OCI-LY1 (cell line): Measurements from ENCODE around the gene ZNF462.

ENCODE experiments used
- H2AFZ ChIP-seq: fragments of 200-600 bp; sonication (generic), shearing (Covaris generic); 2 replicates; pipeline ENCODE4 v1.6.0; 2014; ENCODE audit warnings: antibody characterized with exemption, mild to moderate bottlenecking, low read length
- H3F3A ChIP-seq: fragments of 200-600 bp; sonication (generic), shearing (Covaris generic); 2 replicates; pipeline ENCODE4 v1.6.0; 2014; ENCODE audit warnings: mild to moderate bottlenecking, antibody characterized with exemption, low read length, moderate library complexity; ENCODE audit not compliant: insufficient read depth
- H3K27ac ChIP-seq: fragments of 200-600 bp; sonication (generic); 2 replicates; pipeline ENCODE4 v1.5.1; 2014; ENCODE audit warnings: low read length, mixed run types, mild to moderate bottlenecking, low read depth; ENCODE audit not compliant: poor library complexity, severe bottlenecking
- H3K27me3 ChIP-seq: fragments of 200-600 bp; sonication (generic); 2 replicates; pipeline ENCODE4 v1.6.0; 2014; ENCODE audit warnings: antibody characterized with exemption, mild to moderate bottlenecking, low read length, moderate library complexity; ENCODE audit not compliant: insufficient read depth
- H3K36me3 ChIP-seq: fragments of 200-600 bp; sonication (generic); 2 replicates; pipeline ENCODE4 v1.6.1; 2014; ENCODE audit warnings: mild to moderate bottlenecking, antibody characterized with exemption, low read length, moderate library complexity, mixed read lengths; ENCODE audit not compliant: insufficient read depth
- H3K4me1 ChIP-seq: fragments of 200-600 bp; sonication (generic); 2 replicates; pipeline ENCODE4 v1.5.1; 2014; ENCODE audit warnings: mild to moderate bottlenecking, low read length, moderate library complexity; ENCODE audit not compliant: insufficient read depth, severe bottlenecking
- H3K4me2 ChIP-seq: fragments of 200-600 bp; sonication (generic), shearing (Covaris generic); 2 replicates; pipeline ENCODE4 v1.6.1; 2014; ENCODE audit warnings: low read length
- H3K4me3 ChIP-seq: fragments of 200-600 bp; sonication (generic); 2 replicates; pipeline ENCODE4 v1.5.1; 2014; ENCODE audit warnings: low read length, low read depth, mild to moderate bottlenecking, mixed read lengths; ENCODE audit not compliant: poor library complexity, severe bottlenecking
- H3K79me2 ChIP-seq: fragments of 200-600 bp; shearing (Covaris generic); 2 replicates; pipeline ENCODE4 v1.6.1; 2016; ENCODE audit warnings: mixed run types, low read length, mixed read lengths; ENCODE audit not compliant: insufficient read depth
- H3K9ac ChIP-seq: fragments of 200-600 bp; sonication (generic), shearing (Covaris generic); 2 replicates; pipeline ENCODE4 v1.6.1; 2014; ENCODE audit warnings: mild to moderate bottlenecking, low read length, mixed read lengths
- H3K9me2 ChIP-seq: fragments of 200-600 bp; sonication (generic), shearing (Covaris generic); 2 replicates; pipeline ENCODE4 v1.6.1; 2014; ENCODE audit warnings: low read depth, mild to moderate bottlenecking, low read length, mixed read lengths
- H3K9me3 ChIP-seq: fragments of 200-600 bp; shearing (Covaris generic); 2 replicates; pipeline ENCODE4 v1.6.1; 2014; ENCODE audit warnings: low read length, mixed read lengths
- H4K20me1 ChIP-seq: fragments of 200-600 bp; sonication (generic), shearing (Covaris generic); 2 replicates; pipeline ENCODE4 v1.6.0; 2016; ENCODE audit warnings: mild to moderate bottlenecking, low read length; ENCODE audit not compliant: insufficient read depth
- EZH2 ChIP-seq: fragments of 200-600 bp; sonication (generic), shearing (Covaris generic); IDR thresholded peaks from 2 replicates; pipeline ENCODE4 v1.8.0; 2017; ENCODE audit warnings: borderline replicate concordance, mixed run types, mild to moderate bottlenecking, antibody characterized with exemption, low read length, moderate library complexity, mixed read lengths
- TF ChIP-seq, protein P1 (sequence below): fragments of 200-600 bp; sonication (generic), shearing (Covaris generic); IDR thresholded peaks from 2 replicates; pipeline ENCODE4 v1.5.1; 2017; ENCODE audit warnings: mild to moderate bottlenecking, antibody characterized with exemption, low read length, moderate library complexity, mixed read lengths

ZNF462 gene

DNA sequence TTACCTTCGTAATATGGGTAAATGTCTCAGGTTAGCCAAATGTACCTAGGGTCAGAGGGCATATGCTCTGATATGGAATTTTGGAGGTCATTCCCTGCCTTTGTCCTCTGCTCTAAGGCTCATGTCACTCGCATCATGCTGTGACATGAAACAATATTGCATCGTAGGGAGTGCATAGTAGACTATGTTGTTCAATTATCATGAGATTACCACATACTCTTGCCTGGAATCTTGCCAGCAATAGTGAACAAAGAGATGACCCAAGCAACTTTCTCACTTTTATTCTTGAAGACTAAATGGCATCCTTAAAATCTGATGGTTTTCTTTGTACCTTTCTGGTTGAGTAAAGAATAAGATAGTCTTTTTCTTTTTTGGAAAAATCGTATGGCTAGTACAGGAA, 27.6 kb downstream of the ZNF462 start:
- H3K9me3 ChIP-seq = no peaks in the 10 kb centered on the region
- H3K4me2 ChIP-seq = no peak overlapping the region
- no peaks in the 10 kb centered on the region for H4K20me1 ChIP-seq
- H2AFZ ChIP-seq = no peak overlapping the region
- H3K9me2 ChIP-seq = no peaks in the 10 kb centered on the region
- no peaks in the 10 kb centered on the region for H3K27me3 ChIP-seq
- no peaks in the 10 kb centered on the region for H3K4me1 ChIP-seq
- TF ChIP-seq EZH2 = no peak
- TF ChIP-seq, protein P1, sequence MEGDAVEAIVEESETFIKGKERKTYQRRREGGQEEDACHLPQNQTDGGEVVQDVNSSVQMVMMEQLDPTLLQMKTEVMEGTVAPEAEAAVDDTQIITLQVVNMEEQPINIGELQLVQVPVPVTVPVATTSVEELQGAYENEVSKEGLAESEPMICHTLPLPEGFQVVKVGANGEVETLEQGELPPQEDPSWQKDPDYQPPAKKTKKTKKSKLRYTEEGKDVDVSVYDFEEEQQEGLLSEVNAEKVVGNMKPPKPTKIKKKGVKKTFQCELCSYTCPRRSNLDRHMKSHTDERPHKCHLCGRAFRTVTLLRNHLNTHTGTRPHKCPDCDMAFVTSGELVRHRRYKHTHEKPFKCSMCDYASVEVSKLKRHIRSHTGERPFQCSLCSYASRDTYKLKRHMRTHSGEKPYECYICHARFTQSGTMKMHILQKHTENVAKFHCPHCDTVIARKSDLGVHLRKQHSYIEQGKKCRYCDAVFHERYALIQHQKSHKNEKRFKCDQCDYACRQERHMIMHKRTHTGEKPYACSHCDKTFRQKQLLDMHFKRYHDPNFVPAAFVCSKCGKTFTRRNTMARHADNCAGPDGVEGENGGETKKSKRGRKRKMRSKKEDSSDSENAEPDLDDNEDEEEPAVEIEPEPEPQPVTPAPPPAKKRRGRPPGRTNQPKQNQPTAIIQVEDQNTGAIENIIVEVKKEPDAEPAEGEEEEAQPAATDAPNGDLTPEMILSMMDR = no peak
- H3K9ac ChIP-seq = no peak overlapping the region
- H3K4me3 ChIP-seq = no peak overlapping the region
- H3F3A ChIP-seq = no peaks in the 10 kb centered on the region
- H3K27ac ChIP-seq = no peak overlapping the region
- H3K36me3 ChIP-seq = no peaks in the 10 kb centered on the region
- no peaks in the 10 kb centered on the region for H3K79me2 ChIP-seq

DNA sequence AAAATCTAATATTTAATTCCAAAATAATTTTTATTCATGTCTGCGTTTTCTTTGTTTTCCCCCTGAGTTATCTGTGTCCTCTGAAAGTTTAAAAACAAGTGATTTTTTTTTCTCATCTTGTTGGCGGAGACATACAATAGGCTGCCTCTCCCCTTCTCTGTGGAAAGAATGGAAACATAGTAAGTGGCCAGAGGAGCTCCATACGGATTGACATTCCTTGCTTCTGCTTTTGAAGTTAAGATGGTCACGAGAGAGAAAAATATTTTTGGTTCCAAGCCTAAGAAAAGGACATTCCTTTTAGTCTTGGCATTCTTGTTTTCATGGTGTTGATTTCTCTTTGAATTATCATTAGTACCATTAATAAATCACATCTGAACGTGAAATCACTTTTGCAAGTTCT, 28.3 kb downstream of the ZNF462 start:
- Histone ChIP-seq H3K4me1 (no peaks in the 10 kb centered on the region), H3K9me2 (no peaks in the 10 kb centered on the region), H3K79me2 (no peaks in the 10 kb centered on the region)

DNA sequence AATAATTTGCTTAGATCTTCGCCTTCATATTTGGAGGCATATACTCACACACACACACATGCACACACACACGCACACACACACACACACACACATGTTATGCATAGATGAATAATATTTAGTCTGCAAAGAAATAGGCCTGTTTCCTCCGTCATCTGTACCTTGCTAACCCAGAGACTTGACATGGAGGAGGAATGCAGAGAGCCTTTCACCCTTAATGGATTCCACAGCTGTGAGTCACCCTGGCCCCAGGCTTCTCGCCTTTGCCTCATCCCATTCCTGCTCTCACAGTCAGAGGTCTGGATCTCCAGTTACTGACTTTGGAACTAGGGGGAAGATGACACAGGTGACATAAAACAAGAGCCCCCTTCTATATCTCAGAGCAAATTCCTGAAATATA, 29.7 kb downstream of the ZNF462 start:
- H3K4me2 ChIP-seq = no peak overlapping the region
- H3K9me2 ChIP-seq = no peaks in the 10 kb centered on the region
- no peaks in the 10 kb centered on the region for H3F3A ChIP-seq
- no peak overlapping the region for H3K4me3 ChIP-seq
- no peak overlapping the region for H3K9ac ChIP-seq
- H3K27ac ChIP-seq = no peak overlapping the region
- H3K9me3 ChIP-seq = no peaks in the 10 kb centered on the region
- H2AFZ ChIP-seq = no peak overlapping the region
- no peaks in the 10 kb centered on the region for H3K79me2 ChIP-seq
- H3K4me1 ChIP-seq = no peaks in the 10 kb centered on the region
- H4K20me1 ChIP-seq = no peaks in the 10 kb centered on the region
- H3K27me3 ChIP-seq = no peaks in the 10 kb centered on the region
- H3K36me3 ChIP-seq = no peaks in the 10 kb centered on the region
- TF ChIP-seq, protein P1 = no peak
- TF ChIP-seq EZH2 = no peak

More for the DNA sequence above, 28.3 kb downstream of the ZNF462 start:
- TF ChIP-seq, protein P1 = no peak
- TF ChIP-seq EZH2 = no peak
- Histone ChIP-seq H3F3A (no peaks in the 10 kb centered on the region), H3K4me3 (no peak overlapping the region), H2AFZ (no peak overlapping the region), H3K27ac (no peak overlapping the region), H3K9ac (no peak overlapping the region), H4K20me1 (no peaks in the 10 kb centered on the region), H3K9me3 (no peaks in the 10 kb centered on the region), H3K4me2 (no peak overlapping the region), H3K27me3 (no peaks in the 10 kb centered on the region), H3K36me3 (no peaks in the 10 kb centered on the region)
